Kidney (tissue), 14 donors: ENCODE data around the gene PPHLN1. TPM values are rescaled to one million over a fixed set of nuclear protein-coding genes. Genes with fewer than 3 reads are reported as not detected.

Experiments used
- DNase-seq, 5 donors: peaks; one replicate each; pipeline ENCODE4 v3.0.0-alpha.2; 2013 to 2020
- FAIRE-seq: peaks from 2 replicates; lab custom pipeline; 2012; peaks lifted over from hg19 to GRCh38; lab: Jason Lieb, UNC
- H3K27ac ChIP-seq, 2 donors: one replicate each; pipeline ENCODE4 v1.7.0; 2013; ENCODE audit warnings: low read depth in 2 of 2, low read length in 2 of 2, inconsistent platforms in 1 of 2
- H3K27me3 ChIP-seq: one replicate; pipeline ENCODE4 v1.7.1; 2013; ENCODE audit warnings: low read length, inconsistent platforms; ENCODE audit not compliant: control insufficient read depth, insufficient read depth
- H3K36me3 ChIP-seq, 3 donors: one replicate each; pipeline versions ENCODE4 v1.7.0 to v1.7.1; 2013; ENCODE audit warnings: low read length in 3 of 3, control low read depth in 1 of 3, inconsistent platforms in 1 of 3; ENCODE audit not compliant: insufficient read depth in 3 of 3, control insufficient read depth in 2 of 3
- H3K4me1 ChIP-seq, 3 donors: one replicate each; pipeline versions ENCODE4 v1.7.0 to v1.7.1; 2013; ENCODE audit warnings: low read length in 3 of 3, inconsistent platforms in 1 of 3, low read depth in 1 of 3; ENCODE audit not compliant: control insufficient read depth in 2 of 3, insufficient read depth in 2 of 3
- H3K4me3 ChIP-seq, 3 donors: one replicate each; pipeline versions ENCODE4 v1.7.0 to v1.8.1; 2013; ENCODE audit warnings: low read length in 3 of 3, control low read depth in 1 of 3, inconsistent platforms in 1 of 3
- H3K9ac ChIP-seq, 3 donors: one replicate each; pipeline versions ENCODE4 v1.7.0 to v1.7.1; 2013; ENCODE audit warnings: low read length in 3 of 3, control low read depth in 1 of 3, inconsistent platforms in 1 of 3
- H3K9me3 ChIP-seq, 3 donors: one replicate each; pipeline versions ENCODE4 v1.7.0 to v1.7.1; 2013; ENCODE audit warnings: low read length in 3 of 3, control low read depth in 1 of 3, inconsistent platforms in 1 of 3; ENCODE audit not compliant: control insufficient read depth in 2 of 3, insufficient read depth in 1 of 3
- CTCF ChIP-seq: IDR thresholded peaks from 3 replicates; pipeline ENCODE4 v1.5.1; 2012; ENCODE audit warnings: mild to moderate bottlenecking, moderate library complexity, borderline replicate concordance; ENCODE audit not compliant: insufficient read depth; ENCODE audit errors: extremely low read depth
- intact Hi-C: fragments of 100-400 bp; cut with DNase I; formaldehyde crosslinking; loops from one replicate; pipeline ENCODE4 v1.11.1; 2022
- polyA plus RNA-seq: library from polyadenylated mRNA; stranded (reverse); fragments of 350-450 nt; fragmentation: Illumina TruSeq; extraction: RNeasy Lipid Tissue Mini Kit (QIAGEN cat#74804); gene quantifications from one replicate; pipeline ENCODE4 v1.2.3, GENCODE V29; 2014; ENCODE audit warnings: low read depth, low replicate concordance; ENCODE audit not compliant: insufficient read depth
- total RNA-seq: library from RNA; stranded (reverse); fragmentation: NEBNext Ultra II Directional; extraction: Animal tissue kit (Norgen Biotek cat#: 25700); gene quantifications from one replicate; pipeline ENCODE4 v1.2.1, GENCODE V29; 2021
- donor health status: control.
- donor health status: control.
- donor health status: control.
- donor health status: control.
- donor health status: control.
- donor health status: DM: yes; HTN: yes; CAD: no.
- donor health status: Normal renal cell carcinoma (clear cell type).

Gene PPHLN1
- total and polyA plus RNA-seq, 2 donors from 2014 or later = 32.0 to 51.9 TPM

- intact Hi-C loops = loop anchor here (10.0 kb wide), 2 partner anchors 103 to 853 kb away; partner anchors contain the start of gene PRICKLE1
- no peak for FAIRE-seq
- TF ChIP-seq CTCF = no peak
- Histone ChIP-seq H3K9me3 (no peaks in the 10 kb centered on the region), H3K27me3 (no peaks in the 10 kb centered on the region), H3K36me3 (no peaks in the 10 kb centered on the region), H3K4me1 (peaks cover 0 to 6% (median 3%) of the 10 kb centered on the region in 3 donors), H3K4me3 (peak overlapping the region; percentile 37 to 75 (median 67)), H3K9ac (peak overlapping the region in 2 of 3 donors; percentile 21 to 54), H3K27ac (peak overlapping the region; percentile 63 to 86)
- DNase-seq = peak; percentile 52 to 83 (median 70)
These were observed 156.2 kb downstream of the PPHLN1 start for GRCh38 chr12:42482041-42482747.

GRCh38 chr12:42482748-42483520 lies 157.0 kb downstream of the PPHLN1 start:
- Histone ChIP-seq H3K27ac (peak overlapping the region; percentile 77 to 86), H3K36me3 (no peaks in the 10 kb centered on the region), H3K9ac (peak overlapping the region; percentile 21 to 63 (median 54)), H3K4me3 (peak overlapping the region; percentile 69 to 82 (median 75)), H3K9me3 (no peaks in the 10 kb centered on the region), H3K4me1 (peaks cover 0 to 6% (median 3%) of the 10 kb centered on the region in 3 donors), H3K27me3 (no peaks in the 10 kb centered on the region)
- no peak for FAIRE-seq
- TF ChIP-seq CTCF = peak; percentile 74
- intact Hi-C loops = loop anchor here (10.0 kb wide), 2 partner anchors 102 to 852 kb away; partner anchors contain the start of gene PRICKLE1
- DNase-seq = peak; percentile 86 to 95 (median 91)

GRCh38 chr12:42483521-42483790 lies 157.5 kb downstream of the PPHLN1 start:
- Histone ChIP-seq H3K27ac (peak overlapping the region; percentile 77 to 86), H3K4me3 (peak overlapping the region; percentile 52 to 75 (median 71)), H3K4me1 (peaks cover 0 to 6% (median 3%) of the 10 kb centered on the region in 3 donors), H3K9me3 (no peaks in the 10 kb centered on the region), H3K27me3 (no peaks in the 10 kb centered on the region), H3K9ac (peak overlapping the region in 2 of 3 donors; percentile 21 to 45), H3K36me3 (no peaks in the 10 kb centered on the region)
- FAIRE-seq (no peak), DNase-seq (peak in 3 of 5 donors; percentile 74 to 83 (median 81))
- intact Hi-C loops = loop anchor here (10.0 kb wide), 2 partner anchors 101 to 851 kb away; partner anchors contain the start of gene PRICKLE1
- no peak for TF ChIP-seq CTCF
